OCI-LY1 (cell line): ENCODE results near the gene SLC25A18.
"Not testable (repeated sequence)": the region's sequence is repeated elsewhere in the genome, so short reads cannot be mapped to it uniquely, and the experiment has no call there.

Experiments
- H2AFZ ChIP-seq: fragments of 200-600 bp; sonication (generic), shearing (Covaris generic); 2 replicates; pipeline ENCODE4 v1.6.0; 2014; ENCODE audit warnings: antibody characterized with exemption, mild to moderate bottlenecking, low read length
- H3F3A ChIP-seq: fragments of 200-600 bp; sonication (generic), shearing (Covaris generic); 2 replicates; pipeline ENCODE4 v1.6.0; 2014; ENCODE audit warnings: mild to moderate bottlenecking, antibody characterized with exemption, low read length, moderate library complexity; ENCODE audit not compliant: insufficient read depth
- H3K27ac ChIP-seq: fragments of 200-600 bp; sonication (generic); 2 replicates; pipeline ENCODE4 v1.5.1; 2014; ENCODE audit warnings: low read length, mixed run types, mild to moderate bottlenecking, low read depth; ENCODE audit not compliant: poor library complexity, severe bottlenecking
- H3K27me3 ChIP-seq: fragments of 200-600 bp; sonication (generic); 2 replicates; pipeline ENCODE4 v1.6.0; 2014; ENCODE audit warnings: antibody characterized with exemption, mild to moderate bottlenecking, low read length, moderate library complexity; ENCODE audit not compliant: insufficient read depth
- H3K36me3 ChIP-seq: fragments of 200-600 bp; sonication (generic); 2 replicates; pipeline ENCODE4 v1.6.1; 2014; ENCODE audit warnings: mild to moderate bottlenecking, antibody characterized with exemption, low read length, moderate library complexity, mixed read lengths; ENCODE audit not compliant: insufficient read depth
- H3K4me1 ChIP-seq: fragments of 200-600 bp; sonication (generic); 2 replicates; pipeline ENCODE4 v1.5.1; 2014; ENCODE audit warnings: mild to moderate bottlenecking, low read length, moderate library complexity; ENCODE audit not compliant: insufficient read depth, severe bottlenecking
- H3K4me2 ChIP-seq: fragments of 200-600 bp; sonication (generic), shearing (Covaris generic); 2 replicates; pipeline ENCODE4 v1.6.1; 2014; ENCODE audit warnings: low read length
- H3K4me3 ChIP-seq: fragments of 200-600 bp; sonication (generic); 2 replicates; pipeline ENCODE4 v1.5.1; 2014; ENCODE audit warnings: low read length, low read depth, mild to moderate bottlenecking, mixed read lengths; ENCODE audit not compliant: poor library complexity, severe bottlenecking
- H3K79me2 ChIP-seq: fragments of 200-600 bp; shearing (Covaris generic); 2 replicates; pipeline ENCODE4 v1.6.1; 2016; ENCODE audit warnings: mixed run types, low read length, mixed read lengths; ENCODE audit not compliant: insufficient read depth
- H3K9ac ChIP-seq: fragments of 200-600 bp; sonication (generic), shearing (Covaris generic); 2 replicates; pipeline ENCODE4 v1.6.1; 2014; ENCODE audit warnings: mild to moderate bottlenecking, low read length, mixed read lengths
- H3K9me2 ChIP-seq: fragments of 200-600 bp; sonication (generic), shearing (Covaris generic); 2 replicates; pipeline ENCODE4 v1.6.1; 2014; ENCODE audit warnings: low read depth, mild to moderate bottlenecking, low read length, mixed read lengths
- H3K9me3 ChIP-seq: fragments of 200-600 bp; shearing (Covaris generic); 2 replicates; pipeline ENCODE4 v1.6.1; 2014; ENCODE audit warnings: low read length, mixed read lengths
- H4K20me1 ChIP-seq: fragments of 200-600 bp; sonication (generic), shearing (Covaris generic); 2 replicates; pipeline ENCODE4 v1.6.0; 2016; ENCODE audit warnings: mild to moderate bottlenecking, low read length; ENCODE audit not compliant: insufficient read depth
- CTCF ChIP-seq: fragments of 200-600 bp; sonication (generic), shearing (Covaris generic); IDR thresholded peaks from 2 replicates; pipeline ENCODE4 v1.5.1; 2017; ENCODE audit warnings: mild to moderate bottlenecking, antibody characterized with exemption, low read length, moderate library complexity, mixed read lengths
- EZH2 ChIP-seq: fragments of 200-600 bp; sonication (generic), shearing (Covaris generic); IDR thresholded peaks from 2 replicates; pipeline ENCODE4 v1.8.0; 2017; ENCODE audit warnings: borderline replicate concordance, mixed run types, mild to moderate bottlenecking, antibody characterized with exemption, low read length, moderate library complexity, mixed read lengths

SLC25A18 gene

GRCh38 chr22:17518406-17518805 is 44.9 kb upstream of the SLC25A18 start:
- Histone ChIP-seq H3K36me3 (no peaks in the 10 kb centered on the region), H3K4me3 (no peak overlapping the region), H3K9me2 (no peaks in the 10 kb centered on the region), H3K9ac (no peak overlapping the region), H3K79me2 (no peaks in the 10 kb centered on the region), H4K20me1 (no peaks in the 10 kb centered on the region), H3K27me3 (peaks cover 4% of the 10 kb centered on the region; the same call in 1 of the 2 replicates), H3K27ac (no peak overlapping the region), H3K4me1 (no peaks in the 10 kb centered on the region), H3K9me3 (no peaks in the 10 kb centered on the region), H3F3A (no peaks in the 10 kb centered on the region), H3K4me2 (no peak overlapping the region), H2AFZ (no peak overlapping the region)
- TF ChIP-seq EZH2 (no peak), CTCF (no peak)

GRCh38 chr22:17521971-17522370 is 41.3 kb upstream of the SLC25A18 start:
- not testable (repeated sequence) for H3K4me3 ChIP-seq, H3K4me1 ChIP-seq, H3F3A ChIP-seq, H3K27me3 ChIP-seq, H3K9me2 ChIP-seq, H3K9ac ChIP-seq, H3K4me2 ChIP-seq, H3K79me2 ChIP-seq, H3K27ac ChIP-seq, H2AFZ ChIP-seq, H3K9me3 ChIP-seq, H4K20me1 ChIP-seq, H3K36me3 ChIP-seq

GRCh38 chr22:17523925-17524324 is 39.4 kb upstream of the SLC25A18 start:
- H3K4me3 ChIP-seq: no peak overlapping the region
- H3K4me2 ChIP-seq: no peak overlapping the region
- H3K9ac ChIP-seq: no peak overlapping the region
- no peak overlapping the region for H2AFZ ChIP-seq
- no peaks in the 10 kb centered on the region for H3K9me3 ChIP-seq
- H3K9me2 ChIP-seq: no peaks in the 10 kb centered on the region
- H3K27ac ChIP-seq: no peak overlapping the region
- H4K20me1 ChIP-seq: no peaks in the 10 kb centered on the region
- no peaks in the 10 kb centered on the region for H3K36me3 ChIP-seq
- H3F3A ChIP-seq: no peaks in the 10 kb centered on the region
- H3K79me2 ChIP-seq: no peaks in the 10 kb centered on the region
- H3K27me3 ChIP-seq: no peaks in the 10 kb centered on the region
- TF ChIP-seq CTCF (no peak), EZH2 (no peak)
- H3K4me1 ChIP-seq: no peaks in the 10 kb centered on the region

GRCh38 chr22:17536269-17536668 is 27.0 kb upstream of the SLC25A18 start:
- no peak overlapping the region for H2AFZ ChIP-seq
- TF ChIP-seq EZH2 (no peak), CTCF (no peak)
- no peaks in the 10 kb centered on the region for H3F3A ChIP-seq
- no peaks in the 10 kb centered on the region for H3K9me3 ChIP-seq
- no peaks in the 10 kb centered on the region for H3K79me2 ChIP-seq
- no peaks in the 10 kb centered on the region for H3K36me3 ChIP-seq
- H4K20me1 ChIP-seq: no peaks in the 10 kb centered on the region
- H3K9me2 ChIP-seq: no peaks in the 10 kb centered on the region
- no peaks in the 10 kb centered on the region for H3K4me1 ChIP-seq
- no peak overlapping the region for H3K9ac ChIP-seq
- H3K4me2 ChIP-seq: no peak overlapping the region
- H3K4me3 ChIP-seq: no peak overlapping the region
- no peaks in the 10 kb centered on the region for H3K27me3 ChIP-seq
- H3K27ac ChIP-seq: no peak overlapping the region
